Measurements from ENCODE around the gene CRHR2.
"Not testable (repeated sequence)": the region's sequence is repeated elsewhere in the genome, so short reads cannot be mapped to it uniquely, and the experiment has no call there.

The CRHR2 gene

DNA sequence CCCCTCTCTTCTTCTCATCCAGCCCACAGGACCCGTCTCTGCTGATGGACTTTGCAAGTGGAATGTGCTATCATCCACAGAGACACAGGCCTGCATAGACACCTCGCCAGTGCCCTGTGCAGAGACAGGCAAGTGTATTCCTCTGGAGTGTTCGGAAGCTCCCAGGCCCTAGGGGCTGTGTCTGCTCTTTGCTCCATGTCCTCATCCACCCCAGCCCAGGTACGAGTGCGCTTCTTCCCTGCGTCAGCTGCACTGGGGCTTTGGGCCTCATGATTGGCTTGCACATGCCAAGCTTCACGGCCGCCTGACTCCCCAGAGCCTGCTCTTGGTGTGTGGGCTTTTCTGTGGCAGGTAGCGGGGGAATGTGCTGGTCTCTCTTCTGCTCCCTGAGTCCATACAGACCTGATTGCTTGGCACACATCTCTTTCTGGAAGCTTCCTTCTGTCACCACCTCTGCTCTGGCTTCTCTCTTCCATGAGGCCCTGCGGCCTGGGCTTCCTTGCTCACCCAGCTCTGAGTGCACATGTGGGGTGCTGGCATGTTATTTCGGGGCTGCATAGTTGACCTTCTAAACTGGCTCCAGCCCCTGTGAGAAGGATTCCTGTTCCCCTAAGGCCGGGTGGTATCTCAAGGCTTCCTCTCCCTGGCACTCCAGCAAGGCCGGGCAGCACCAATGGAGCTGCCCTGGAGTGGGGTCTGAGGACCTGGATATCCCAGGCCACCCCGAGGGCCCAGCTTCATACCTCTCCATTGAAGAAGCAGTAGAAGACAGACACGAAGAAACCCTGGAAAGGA is 27.8 kb downstream of the CRHR2 start:
- no peak for DNase-seq (ENCODE audit: low spot score)

DNA sequence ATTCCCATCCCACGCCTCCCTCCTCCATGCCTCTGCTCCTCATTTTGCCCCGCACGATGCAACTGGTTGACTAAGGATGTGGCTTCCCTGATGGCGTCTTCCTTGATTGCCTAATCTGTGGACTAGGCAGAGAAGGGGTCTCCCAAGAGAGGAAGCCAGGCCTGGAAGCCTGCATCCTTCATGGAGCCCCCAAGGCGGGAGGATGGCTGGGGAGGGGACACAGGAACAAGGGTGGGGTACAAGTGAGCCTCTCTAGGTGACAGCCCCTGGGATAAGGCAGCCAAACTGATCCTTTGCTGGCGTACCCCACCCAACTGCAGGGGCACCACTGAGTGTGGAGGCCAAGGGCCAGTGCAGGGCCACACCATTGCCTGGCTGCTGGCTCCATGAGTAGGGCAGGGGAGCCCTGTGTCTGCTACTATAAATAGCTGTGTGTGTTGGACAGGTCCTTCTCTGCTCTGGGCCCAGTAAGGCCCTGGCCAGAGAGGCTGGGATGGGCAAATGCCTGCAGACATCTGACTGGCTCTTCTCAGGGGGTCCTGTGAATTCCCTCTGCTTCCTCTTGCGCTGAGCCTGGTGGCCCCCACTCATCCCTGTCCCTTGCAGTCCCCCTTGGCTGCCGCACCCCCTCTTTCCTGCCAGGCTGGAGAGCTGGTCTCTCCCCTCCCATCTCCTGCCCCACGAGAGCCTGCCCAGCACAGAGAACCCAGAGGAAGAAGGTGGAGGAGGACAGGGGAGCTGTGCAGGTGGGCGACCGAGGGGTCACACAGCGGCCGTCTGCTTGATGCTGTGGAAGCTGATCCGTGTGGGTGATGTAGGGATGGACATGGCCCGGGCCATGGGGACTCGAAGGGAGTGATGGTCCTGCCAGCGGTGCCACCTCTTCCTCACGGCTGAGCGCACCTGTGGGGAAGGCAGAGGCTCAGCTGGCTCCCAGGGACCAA is 29.3 kb downstream of the CRHR2 start:
- no peak for DNase-seq (ENCODE audit: low spot score)

DNA sequence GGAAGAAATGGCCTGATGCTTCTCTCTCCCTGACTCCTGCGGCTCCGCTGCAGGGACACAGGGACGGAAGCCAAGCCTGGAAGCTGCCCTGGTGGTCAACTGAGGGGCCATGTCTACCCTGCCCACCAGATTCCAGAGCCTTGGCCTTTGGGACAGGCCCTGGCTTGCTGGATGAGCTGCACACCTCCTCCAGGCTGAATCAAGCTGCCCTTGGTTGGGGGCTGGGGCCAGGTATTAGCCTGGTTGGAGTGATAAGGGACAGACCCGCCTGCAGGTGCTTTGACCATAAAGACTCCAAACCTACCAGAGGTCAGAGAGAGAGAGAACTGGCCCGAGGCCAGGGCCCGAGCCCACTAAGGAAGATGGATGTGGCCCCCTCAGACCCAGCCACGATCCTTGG is 30.1 kb downstream of the CRHR2 start:
- DNase-seq (ENCODE audit: low spot score) = no peak

DNA sequence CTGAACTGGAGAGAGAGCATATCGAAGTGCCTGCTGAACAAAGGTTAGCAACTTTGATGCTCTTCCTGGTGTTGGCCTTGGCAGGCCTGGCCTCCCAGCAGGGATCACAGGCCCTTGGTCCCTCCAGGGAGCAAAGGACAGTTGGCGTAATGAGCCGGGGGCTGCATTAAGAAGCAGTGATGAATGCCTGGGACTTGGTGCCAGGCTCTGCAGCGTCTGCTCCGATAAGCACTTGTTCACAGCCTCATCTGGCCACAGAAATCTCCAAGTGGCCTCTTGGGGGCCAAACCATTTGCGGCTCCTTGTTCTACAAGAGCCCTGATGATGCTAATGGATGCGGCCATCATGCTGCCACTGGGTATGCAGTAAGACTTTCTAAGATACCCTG is 31.8 kb downstream of the CRHR2 start:
- DNase-seq (ENCODE audit: low spot score) = no peak

DNA sequence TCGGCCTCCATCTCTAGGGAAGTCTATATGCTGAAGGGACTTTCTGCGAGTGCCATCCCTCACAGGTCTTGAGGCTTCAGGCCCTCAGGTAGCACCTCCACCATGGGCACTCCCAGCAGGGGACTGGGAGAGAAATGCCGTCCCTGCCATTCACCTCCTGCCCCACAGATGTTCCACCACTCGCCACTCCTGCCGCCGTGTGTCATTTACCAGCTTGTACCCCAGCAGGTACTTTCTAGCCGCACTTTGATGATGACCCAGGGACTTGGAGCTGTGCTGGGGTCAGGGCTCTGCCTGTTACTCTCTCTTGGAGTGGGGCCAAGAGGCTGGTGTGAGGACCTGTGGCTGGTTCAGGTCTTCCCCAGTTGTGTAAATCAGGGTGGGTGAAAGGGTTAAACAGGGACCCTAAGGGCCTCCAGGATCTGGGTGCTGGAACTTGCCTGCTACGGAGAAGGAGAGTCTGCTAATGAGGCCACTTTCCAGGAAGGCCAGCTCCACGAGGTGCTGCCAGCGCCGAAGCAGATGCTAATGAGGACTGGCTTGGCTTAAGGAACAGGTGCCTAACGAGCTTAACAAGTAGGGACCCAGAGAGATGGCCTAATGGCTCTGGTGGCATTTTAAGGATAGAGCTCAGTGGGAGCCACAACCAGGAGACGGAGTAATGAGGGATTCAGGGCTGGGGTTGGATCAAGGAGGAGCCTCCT is 32.4 kb downstream of the CRHR2 start:
- DNase-seq (ENCODE audit: low spot score) = no peak

DNA sequence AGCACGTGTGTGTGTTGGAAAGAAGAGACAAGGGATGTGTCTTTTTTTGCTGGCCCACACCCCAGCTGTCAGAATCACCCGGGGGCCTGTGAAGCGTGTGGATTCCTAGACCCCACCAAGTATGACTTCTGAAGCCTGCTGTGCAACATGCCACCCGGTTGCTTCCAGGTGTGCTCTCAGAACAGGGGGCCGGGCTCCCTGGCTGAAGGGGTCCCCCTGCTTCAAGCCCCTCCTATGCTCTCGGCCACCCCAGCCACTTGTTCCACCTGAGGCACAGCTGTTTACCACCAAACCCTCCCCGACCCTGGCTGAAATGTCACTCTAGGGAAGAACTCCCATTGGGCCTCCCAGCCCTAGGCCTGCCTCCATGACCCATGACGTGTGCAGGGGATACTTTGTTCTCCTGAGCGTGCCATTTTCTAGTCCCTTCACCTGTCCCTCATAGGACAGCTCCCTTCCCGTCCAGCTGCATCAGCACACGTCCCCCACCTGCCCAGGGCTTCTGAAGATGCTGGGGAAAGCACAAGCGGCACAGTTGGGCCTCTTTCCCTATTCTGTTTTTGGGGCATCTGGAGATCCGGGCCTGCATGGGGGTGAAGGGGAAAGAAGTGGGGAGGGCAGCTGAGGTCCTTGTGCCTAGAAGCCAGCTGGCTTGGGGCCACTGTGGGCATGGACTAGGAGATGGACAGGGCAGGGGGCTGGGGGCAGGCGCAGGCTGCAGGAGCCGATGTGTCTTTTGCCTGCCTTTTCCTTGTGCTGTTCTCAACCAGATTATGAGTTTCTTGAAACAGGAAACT is 33.3 kb downstream of the CRHR2 start:
- DNase-seq (ENCODE audit: low spot score) = no peak

DNA sequence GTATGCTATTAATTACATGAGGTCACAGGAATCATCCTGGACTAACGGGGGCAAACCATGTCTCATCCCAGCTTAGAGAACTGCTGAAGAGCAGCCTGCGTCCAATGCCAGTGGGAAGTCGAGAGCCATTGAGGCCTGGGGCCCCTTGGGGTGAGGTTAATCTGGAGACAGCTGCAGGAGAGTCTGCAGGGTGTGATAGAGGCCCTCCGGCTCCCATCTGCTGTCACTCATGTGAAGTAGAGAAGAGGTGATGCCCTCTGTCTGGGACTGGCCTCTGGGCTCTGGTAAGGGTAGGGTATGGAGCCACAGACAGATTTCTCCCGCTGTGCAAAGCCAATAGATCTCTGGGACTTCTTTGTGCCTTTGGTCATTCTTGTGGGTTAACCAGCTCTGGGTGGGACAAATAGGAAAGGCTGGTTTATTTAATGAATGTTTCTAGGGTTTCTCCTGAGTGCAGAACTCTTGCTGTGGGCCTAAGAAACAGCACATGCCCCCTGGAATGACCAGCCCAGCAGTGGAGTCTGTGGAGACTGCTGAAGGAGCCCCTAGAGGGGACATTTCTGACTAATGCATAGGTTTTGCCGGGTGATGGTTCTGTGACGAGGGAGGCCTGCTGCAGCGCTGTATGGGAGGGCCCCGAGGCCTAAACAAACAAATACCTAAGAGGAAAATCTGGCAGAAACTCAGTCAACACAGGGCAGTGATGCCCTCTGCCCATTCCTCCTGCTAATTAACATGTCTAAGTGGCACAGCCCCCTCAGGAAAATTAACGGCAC is 34.5 kb downstream of the CRHR2 start:
- no peak for DNase-seq (ENCODE audit: low spot score)

DNA sequence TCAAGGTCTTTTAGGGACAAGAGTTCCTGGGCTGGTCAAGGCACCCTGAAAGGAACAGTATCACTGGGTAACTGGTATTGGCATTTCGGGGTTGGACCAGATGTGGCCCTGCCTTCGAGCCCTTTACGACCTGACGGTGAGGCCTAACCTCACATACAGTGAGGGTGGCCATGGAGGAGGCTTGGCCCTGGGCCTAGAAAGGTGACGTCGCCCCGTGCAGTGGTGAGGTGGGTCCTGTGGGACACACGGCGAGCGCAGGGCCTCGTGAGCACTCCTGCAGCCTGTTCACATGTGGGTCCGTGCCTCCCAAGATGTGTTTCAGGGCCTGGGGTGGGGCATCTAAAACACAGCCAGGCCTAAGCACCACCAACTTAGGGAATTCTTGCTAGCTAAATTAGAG is 36.1 kb downstream of the CRHR2 start:
- no peak for DNase-seq (ENCODE audit: low spot score)

DNA sequence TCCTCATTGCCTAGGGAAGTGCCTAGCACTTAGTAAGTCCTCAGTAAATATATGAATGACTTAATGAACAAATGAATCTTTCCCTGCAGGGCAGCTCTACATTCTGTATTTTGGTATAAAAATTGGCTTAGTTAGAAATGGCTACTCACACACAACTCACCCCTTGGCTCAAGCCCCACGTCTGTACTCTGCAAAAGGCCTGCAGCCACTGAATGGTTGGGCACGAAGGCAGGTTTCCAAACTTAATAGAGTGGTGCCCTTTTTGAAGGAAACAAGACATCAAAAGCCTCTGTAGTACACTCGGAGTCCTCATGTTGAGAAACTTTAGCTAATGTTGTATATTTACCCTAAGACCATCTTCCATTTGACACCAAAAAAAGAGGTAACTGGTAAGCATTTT is 36.6 kb downstream of the CRHR2 start:
- no peak for DNase-seq (ENCODE audit: low spot score)

DNA sequence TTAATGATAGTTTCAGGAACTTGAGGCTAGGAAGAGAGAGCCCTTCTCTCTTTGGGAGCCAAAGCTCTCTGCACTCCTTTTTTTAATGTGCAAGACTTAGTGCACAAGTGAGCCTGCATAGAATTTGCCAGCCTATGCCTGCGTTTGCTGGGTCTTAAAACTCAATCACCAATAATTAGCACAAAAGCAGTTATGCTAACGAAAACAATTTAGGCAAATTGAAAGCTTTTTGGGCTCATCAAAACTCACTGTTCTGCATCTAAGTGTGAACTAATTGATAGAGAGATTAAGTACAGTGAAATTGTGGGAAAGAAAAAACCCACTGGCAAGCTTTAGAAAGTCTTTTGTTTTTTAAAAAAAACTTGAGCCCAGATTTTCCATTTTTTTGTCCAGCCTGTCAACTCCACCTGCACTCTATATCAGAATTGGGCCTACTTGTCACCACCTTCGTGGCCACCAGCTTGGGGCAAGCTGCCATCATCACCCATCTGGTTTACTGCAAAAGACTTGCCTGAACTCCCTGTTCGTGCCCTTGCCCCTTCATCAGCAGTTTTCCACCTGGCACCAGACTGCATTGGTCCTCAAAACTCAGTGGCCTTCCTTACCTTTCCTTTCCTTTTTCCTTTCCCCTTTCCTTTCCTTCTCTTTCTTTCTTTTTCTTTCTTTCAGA is 37.8 kb downstream of the CRHR2 start:
- DNase-seq (ENCODE audit: low spot score) = no peak

DNA sequence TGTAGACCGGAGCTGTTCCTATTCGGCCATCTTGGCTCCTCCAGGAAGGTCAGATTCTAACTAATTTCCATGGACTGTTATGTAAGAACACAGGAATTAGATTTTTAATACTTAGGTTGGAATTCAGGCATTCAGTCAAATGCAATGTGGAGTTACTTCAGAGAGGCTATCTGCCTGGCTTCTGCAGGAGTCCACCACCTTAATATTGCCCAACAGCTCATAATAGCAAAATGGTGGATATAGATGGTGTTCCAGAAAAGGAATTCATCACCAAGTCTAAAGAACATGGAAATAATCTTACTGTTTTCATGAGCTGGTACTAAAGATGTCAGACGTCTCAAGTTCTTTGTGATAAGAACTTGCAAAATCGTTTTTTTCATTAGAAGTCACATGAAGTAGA is 39.5 kb downstream of the CRHR2 start:
- DNase-seq (ENCODE audit: low spot score) = no peak

DNA sequence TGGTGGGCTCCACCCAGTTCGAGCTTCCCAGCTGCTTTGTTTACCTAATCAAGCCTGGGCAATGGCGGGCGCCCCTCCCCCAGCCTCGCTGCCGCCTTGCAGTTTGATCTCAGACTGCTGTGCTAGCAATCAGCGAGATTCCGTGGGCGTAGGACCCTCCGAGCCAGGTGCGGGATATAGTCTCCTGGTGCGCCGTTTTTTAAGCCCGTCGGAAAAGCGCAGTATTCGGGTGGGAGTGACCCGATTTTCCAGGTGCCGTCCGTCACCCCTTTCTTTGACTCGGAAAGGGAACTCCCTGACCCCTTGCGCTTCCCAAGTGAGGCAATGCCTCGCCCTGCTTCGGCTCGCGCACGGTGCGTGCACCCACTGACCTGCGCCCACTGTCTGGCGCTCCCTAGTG is 39.9 kb downstream of the CRHR2 start:
- not testable (repeated sequence) for DNase-seq (ENCODE audit: low spot score)

DNA sequence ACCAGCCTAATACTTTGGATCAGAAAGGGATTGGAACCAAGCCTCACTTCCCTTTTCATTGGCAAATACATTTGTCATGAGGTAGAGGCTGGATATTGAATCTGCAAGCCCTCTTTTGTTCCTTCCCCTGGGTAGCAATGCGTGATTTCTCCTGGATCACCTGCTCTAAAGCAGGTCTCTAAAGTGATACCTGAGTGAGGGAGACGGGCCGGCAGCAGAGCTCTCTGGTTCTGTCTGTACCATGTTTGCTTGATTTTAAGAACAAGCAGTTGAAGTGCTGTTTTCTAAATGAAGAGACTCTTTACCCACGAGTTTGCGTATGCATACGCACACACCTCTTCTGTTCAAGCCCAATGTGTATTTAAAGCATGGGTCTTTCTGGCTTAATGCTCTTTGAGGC is 46.5 kb downstream of the CRHR2 start:
- no peak for DNase-seq (ENCODE audit: low spot score)

DNA sequence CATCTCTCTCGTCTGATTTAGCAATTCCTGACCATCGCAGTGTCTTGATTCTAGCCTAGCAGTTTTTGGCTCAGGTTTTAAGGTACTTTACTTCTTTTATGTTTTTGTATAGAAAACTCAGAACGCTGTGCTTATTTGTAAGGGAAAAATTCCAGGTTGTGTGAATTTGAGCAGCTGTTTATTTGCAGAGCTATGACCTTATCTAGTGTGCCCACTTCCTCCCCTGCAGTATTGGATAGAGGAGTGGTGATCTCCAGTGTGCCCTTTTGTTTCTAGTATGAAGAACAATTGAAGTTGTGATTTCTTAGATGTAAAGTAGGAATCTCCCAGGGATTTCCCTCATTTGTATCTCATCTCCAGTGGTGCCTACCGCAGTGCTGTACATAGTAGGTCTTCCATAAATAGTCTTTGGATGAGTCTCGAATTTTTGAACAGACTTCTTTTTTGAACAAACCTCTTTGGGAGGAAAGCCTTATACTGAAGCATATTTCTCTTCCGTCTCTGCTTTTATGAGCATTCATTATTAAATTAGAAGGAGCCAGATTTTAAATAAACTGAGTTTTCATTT is 47.5 kb downstream of the CRHR2 start:
- no peak for DNase-seq (ENCODE audit: low spot score)

DNA sequence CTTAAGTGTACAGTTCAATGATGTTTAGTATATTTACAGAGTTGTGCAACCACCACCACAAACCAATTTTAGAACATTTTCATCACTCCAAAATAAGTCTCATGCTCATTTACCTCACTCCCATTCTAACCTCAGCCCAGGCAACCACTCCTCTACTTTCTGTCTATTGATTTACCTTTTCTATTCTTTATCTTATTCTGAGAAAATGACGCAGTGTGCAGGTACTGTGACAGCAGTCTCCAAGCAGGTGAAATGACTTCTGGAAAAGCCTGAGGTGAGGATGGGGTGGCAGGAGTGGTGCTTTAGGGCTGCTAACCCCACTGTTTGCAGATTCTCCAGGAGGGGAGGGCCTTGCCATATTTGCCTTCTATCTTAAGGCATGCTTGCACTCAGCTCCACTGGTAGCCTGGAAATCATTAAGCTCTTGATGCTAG is 48.0 kb downstream of the CRHR2 start:
- DNase-seq (ENCODE audit: low spot score) = no peak

DNA sequence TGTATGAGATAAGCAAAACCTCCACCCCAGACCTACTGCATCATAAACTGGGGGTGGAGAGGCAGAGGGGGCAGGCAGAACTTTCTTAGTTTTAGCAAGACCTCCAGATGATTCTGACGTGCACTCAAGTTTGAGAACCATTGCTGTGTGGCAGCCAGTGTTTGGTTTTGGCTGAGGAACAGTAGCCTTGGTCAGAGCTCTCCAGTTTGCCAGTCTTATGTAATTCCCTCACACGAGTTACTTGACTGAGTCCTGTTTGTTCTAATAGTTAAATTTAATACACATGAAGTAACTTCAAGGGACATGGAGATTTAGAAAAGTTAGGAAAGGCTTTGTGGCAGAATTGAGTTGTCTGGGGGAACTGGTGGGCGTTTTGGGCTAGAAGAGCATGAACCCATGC is 49.0 kb downstream of the CRHR2 start:
- no peak for DNase-seq (ENCODE audit: low spot score)

DNA sequence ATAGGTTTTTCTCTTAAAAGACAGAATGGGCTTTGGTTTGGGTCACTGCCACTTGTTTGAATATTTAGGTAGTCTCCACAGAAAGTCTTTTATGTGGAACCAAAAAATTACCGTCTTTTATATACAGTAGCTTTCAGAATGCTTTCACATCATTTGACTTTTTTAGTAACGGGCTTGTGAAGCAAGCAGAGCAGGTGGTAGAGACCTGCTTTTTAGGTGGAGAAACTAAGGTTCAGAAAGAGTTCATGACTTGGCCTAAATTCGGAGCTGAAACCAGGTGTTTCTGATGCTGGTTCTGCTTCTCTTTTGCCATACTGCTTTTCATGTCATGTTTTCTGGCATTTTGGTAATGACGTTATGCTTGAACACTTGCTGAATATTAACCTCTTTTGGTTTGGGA is 51.3 kb downstream of the CRHR2 start:
- DNase-seq (ENCODE audit: low spot score) = no peak

DNA sequence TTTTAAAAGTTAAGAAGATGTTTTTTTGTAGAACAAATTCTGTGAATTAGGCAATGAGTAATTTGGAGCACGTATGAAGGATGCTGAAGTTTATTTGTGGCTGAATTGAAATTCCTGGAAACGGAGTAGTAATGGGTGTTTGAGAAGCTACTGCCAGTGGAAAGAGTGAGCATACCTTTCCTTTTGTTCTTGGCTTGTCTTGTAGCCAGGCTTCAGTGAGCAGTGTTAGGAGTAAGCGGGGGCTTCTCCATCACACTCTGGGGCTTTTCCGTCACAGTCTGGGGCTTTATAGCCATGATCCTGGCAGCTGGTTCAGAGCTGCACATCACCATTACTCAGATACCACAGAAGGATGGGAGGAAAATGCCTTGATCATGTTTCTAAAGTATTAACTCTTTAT is 55.2 kb downstream of the CRHR2 start:
- no peak for DNase-seq (ENCODE audit: low spot score)

DNA sequence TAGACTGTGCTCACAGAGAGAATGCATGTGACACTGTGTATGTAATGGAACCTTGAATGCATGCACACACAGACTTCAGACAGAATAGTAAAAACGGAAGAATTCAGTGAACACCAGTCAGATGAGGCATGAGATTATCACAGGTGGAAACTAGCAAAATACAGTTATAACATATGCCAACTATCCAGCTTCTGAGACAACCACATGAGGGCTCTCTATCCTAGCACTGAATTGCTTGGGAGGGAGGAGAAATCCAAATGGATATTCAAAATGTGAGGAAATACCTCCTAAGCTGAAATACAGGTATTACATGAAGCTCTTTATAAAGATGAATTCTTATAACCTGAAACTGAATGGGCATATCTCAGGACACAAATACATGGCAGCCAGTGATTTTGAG is 57.0 kb downstream of the CRHR2 start:
- DNase-seq (ENCODE audit: low spot score) = no peak

DNA sequence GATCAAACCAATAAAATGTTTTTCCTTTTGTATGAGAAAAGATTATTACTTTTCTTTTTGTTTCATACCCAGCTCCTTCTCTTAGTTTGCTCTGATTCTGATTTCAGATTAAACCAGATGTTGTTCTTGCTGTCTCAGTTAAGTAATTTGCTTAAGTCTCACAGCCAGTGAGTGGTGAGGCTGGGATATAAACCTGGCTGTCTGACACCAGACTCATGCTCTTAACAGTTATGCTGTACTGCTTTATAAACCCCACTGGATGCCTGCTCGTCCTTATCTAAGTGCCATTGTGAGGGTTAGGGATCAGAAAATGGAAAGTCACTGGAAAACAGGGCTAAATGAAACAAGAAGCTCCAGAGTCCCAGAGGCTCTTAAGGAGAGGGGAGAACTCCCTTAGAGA is 63.3 kb downstream of the CRHR2 start:
- no peak for DNase-seq (ENCODE audit: low spot score)
